Retinal pigment epithelial cell (primary cell): ENCODE results near the gene RBMS3.
"Not testable (repeated sequence)": the region's sequence is repeated elsewhere in the genome, so short reads cannot be mapped to it uniquely, and the experiment has no call there.

Experiments used
- DNase-seq: peaks from one replicate; pipeline ENCODE4 v3.0.0-alpha.2; 2010; ENCODE audit warnings: low read depth
- H3K4me3 ChIP-seq: 2 replicates; pipeline ENCODE4 v1.5.1; 2011; ENCODE audit warnings: mild to moderate bottlenecking, low read length, control low read depth, moderate library complexity
- TF ChIP-seq, protein P1 (sequence below): conservative IDR thresholded peaks from 2 replicates; pipeline ENCODE4 v1.5.1; 2011; ENCODE audit warnings: low read depth, low read length, control low read depth, inconsistent platforms

The RBMS3 gene

DNA sequence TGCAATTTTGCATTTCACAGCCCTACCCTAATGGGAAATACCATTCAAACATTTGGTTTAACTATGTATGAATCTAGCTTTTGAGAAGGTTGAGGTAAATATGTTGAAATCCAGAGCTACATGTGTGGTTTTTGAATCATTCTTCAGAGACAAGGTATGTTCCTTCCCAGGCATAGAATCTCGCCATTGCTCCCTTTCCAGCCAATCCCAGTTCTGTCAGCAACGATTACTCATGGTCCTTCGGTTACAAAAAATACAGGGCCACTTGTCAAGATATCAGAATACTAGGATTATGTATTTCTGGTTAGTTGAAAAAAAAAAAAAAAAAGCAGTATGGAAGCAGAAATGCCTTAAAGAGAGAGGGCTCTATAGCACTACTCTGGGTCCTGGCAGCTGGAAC, 182.4 kb downstream of the RBMS3 start:
- no peak overlapping the region for H3K4me3 ChIP-seq
- TF ChIP-seq, protein P1, sequence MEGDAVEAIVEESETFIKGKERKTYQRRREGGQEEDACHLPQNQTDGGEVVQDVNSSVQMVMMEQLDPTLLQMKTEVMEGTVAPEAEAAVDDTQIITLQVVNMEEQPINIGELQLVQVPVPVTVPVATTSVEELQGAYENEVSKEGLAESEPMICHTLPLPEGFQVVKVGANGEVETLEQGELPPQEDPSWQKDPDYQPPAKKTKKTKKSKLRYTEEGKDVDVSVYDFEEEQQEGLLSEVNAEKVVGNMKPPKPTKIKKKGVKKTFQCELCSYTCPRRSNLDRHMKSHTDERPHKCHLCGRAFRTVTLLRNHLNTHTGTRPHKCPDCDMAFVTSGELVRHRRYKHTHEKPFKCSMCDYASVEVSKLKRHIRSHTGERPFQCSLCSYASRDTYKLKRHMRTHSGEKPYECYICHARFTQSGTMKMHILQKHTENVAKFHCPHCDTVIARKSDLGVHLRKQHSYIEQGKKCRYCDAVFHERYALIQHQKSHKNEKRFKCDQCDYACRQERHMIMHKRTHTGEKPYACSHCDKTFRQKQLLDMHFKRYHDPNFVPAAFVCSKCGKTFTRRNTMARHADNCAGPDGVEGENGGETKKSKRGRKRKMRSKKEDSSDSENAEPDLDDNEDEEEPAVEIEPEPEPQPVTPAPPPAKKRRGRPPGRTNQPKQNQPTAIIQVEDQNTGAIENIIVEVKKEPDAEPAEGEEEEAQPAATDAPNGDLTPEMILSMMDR, result no peak
- DNase-seq, result no peak

DNA sequence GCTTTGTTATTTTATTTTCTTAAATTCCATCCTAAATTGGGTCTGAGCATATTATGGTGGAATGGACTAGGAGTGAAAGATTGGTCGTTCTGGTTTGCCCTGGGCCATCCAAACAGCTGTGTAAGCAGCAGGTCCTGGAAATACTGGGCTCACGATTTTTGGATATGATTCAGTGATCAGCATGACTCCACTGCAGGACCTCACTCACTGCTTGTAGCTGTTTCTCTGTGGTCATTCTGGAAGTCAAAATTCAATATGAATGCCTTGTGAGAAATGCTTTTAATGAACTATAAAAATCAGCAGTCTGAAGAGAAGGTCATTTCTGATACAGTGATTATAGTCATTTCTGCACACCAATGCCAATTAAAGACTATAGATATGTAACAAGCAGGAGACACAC, 185.0 kb downstream of the RBMS3 start:
- no peak overlapping the region for H3K4me3 ChIP-seq
- no peak for DNase-seq
- TF ChIP-seq, protein P1, result no peak

DNA sequence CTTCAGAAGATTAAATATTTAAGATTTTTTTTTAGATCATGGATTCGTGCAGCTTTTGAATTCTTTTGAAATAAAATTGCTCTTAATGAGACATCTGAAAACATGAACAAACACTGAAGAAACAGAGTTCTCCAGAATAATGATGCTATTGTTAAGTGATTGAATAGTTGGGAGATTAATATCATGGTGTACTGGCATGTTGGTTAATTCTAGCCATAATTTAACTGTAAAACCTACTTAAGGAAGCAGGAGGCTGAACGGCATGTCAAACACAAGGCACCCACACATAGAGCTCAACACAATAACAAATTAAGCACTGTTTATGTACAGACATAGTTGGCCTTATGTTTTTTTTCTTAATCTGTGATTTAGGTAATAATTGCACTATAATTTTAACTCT, 185.6 kb downstream of the RBMS3 start:
- TF ChIP-seq, protein P1, result no peak
- no peak overlapping the region for H3K4me3 ChIP-seq
- DNase-seq, result peak; percentile 67

DNA sequence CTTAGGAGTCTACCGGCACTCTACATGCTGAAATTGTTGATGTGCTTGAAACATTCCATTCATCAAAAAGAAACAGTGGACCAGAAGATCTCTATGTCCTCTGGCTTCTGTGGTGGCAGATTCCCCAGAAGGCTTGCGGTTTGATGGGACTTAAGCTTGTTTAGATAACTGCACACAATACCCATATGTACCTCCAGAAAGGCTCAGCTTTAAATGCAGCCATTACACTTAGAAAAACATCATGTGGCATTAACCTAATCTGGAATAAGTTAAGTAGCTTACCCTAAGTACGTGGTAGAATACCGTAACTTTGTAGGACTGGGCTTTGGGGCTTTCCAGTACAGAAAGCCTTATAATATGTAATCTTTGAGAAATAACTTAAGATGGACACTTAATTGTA, 187.3 kb downstream of the RBMS3 start:
- TF ChIP-seq, protein P1, result no peak
- DNase-seq, result no peak

DNA sequence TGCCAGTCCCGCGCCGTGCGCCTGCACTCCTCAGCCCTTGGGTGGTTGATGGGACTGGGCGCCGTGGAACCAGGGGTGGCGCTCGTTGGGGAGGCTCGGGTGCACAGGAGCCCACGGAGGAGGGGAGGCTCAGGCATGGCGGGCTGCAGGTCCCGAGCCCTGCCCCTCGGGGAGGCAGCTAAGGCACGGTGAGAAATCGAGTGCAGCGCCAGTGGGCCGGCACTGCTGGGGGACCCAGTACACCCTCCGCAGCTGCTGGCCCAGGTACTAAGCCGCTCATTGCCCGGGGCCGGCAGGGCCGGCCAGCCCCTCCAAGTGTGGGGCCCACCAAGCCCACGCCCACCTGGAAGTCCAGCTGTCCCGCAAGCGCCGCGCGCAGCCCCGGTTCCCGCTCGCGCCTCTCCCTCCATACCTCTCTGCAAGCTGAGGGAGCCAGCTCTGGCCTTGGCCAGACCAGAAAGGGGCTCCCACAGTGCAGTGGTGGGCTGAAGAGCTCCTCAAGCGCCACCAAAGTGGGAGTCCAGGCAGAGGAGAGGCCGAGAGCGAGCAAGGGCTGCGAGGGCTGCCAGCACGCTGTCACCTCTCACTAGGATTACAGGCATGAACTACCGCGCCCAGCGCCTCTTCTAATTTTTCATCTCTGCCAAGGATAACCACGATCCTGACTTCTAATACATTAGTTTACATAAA, 192.8 kb downstream of the RBMS3 start:
- H3K4me3 ChIP-seq, DNase-seq: not testable (repeated sequence)

More for the DNA sequence above, 187.3 kb downstream of the RBMS3 start:
- no peak overlapping the region for H3K4me3 ChIP-seq

DNA sequence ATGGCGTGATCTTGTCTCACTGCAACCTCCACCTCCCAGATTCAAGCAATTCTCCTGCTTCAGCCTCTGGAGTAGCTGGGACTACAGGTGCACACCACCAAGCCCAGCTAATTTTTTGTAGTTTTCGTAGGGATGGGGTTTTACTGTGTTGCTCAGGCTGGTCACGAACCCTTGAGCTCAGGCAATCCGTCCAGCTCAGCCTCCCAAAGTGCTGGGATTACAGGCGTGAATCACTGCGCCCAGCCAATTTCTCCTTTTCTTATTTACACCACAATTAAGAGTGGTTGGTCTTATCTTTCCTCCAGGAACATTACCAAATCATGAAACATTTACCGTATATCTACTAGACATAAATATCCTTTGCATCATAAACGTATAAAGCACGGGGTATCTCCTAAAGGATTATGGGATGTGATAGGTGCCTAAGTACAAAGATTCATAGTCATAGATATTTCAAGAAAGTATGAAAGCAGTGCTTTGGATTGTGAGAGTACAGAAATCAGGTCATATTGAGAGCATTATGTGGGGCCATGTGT, 194.5 kb downstream of the RBMS3 start:
- no peak for DNase-seq
- no peak overlapping the region for H3K4me3 ChIP-seq
- TF ChIP-seq, protein P1, result no peak

DNA sequence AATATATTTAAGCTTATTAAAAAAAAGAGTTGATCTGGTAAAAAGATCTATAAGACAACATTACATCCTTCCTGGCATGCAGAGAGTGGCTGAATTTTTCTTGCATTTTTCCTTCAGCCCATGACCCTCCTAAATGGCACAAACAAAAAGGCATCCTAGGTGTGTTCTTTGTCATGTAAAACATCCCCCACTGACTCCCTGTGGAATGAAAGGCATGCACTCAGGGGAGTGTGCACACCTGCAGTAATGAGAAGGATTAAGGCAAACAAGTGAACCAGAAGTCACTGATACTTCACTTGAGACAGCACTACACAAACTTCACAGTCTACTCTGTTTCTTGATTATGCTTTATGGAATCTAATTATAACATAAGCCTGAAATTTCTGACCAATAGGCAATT, 195.0 kb downstream of the RBMS3 start:
- H3K4me3 ChIP-seq, result no peak overlapping the region
- TF ChIP-seq, protein P1, result no peak
- no peak for DNase-seq
